Muscle layer of duodenum (tissue), 2 donors: ENCODE data around the gene CXCR5.

ENCODE experiments used
- H3K27ac ChIP-seq: one replicate; pipeline ENCODE4 v1.7.0; 2013; ENCODE audit warnings: mild to moderate bottlenecking, low read length
- H3K27me3 ChIP-seq: one replicate; pipeline ENCODE4 v1.7.0; 2013; ENCODE audit warnings: low read depth, mild to moderate bottlenecking, control low read depth, low read length
- H3K36me3 ChIP-seq, 2 donors: one replicate each; pipeline ENCODE4 v1.7.0; 2013; ENCODE audit warnings: low read length in 2 of 2, control low read depth in 1 of 2, mild to moderate bottlenecking in 1 of 2; ENCODE audit not compliant: insufficient read depth in 2 of 2, control insufficient read depth in 1 of 2
- H3K4me1 ChIP-seq, 2 donors: one replicate each; pipeline ENCODE4 v1.7.0; 2013; ENCODE audit warnings: low read length in 2 of 2, mild to moderate bottlenecking in 2 of 2, control low read depth in 1 of 2, moderate library complexity in 1 of 2; ENCODE audit not compliant: insufficient read depth in 2 of 2, control insufficient read depth in 1 of 2
- H3K4me3 ChIP-seq, 2 donors: one replicate each; pipeline ENCODE4 v1.7.0; 2013; ENCODE audit warnings: low read length in 2 of 2, low read depth in 1 of 2, mild to moderate bottlenecking in 1 of 2
- H3K9me3 ChIP-seq, 2 donors: one replicate each; pipeline ENCODE4 v1.7.0; 2013; ENCODE audit warnings: low read length in 2 of 2, control low read depth in 1 of 2, mild to moderate bottlenecking in 1 of 2; ENCODE audit not compliant: control insufficient read depth in 1 of 2
- donor health status: healthy.

Gene CXCR5

DNA sequence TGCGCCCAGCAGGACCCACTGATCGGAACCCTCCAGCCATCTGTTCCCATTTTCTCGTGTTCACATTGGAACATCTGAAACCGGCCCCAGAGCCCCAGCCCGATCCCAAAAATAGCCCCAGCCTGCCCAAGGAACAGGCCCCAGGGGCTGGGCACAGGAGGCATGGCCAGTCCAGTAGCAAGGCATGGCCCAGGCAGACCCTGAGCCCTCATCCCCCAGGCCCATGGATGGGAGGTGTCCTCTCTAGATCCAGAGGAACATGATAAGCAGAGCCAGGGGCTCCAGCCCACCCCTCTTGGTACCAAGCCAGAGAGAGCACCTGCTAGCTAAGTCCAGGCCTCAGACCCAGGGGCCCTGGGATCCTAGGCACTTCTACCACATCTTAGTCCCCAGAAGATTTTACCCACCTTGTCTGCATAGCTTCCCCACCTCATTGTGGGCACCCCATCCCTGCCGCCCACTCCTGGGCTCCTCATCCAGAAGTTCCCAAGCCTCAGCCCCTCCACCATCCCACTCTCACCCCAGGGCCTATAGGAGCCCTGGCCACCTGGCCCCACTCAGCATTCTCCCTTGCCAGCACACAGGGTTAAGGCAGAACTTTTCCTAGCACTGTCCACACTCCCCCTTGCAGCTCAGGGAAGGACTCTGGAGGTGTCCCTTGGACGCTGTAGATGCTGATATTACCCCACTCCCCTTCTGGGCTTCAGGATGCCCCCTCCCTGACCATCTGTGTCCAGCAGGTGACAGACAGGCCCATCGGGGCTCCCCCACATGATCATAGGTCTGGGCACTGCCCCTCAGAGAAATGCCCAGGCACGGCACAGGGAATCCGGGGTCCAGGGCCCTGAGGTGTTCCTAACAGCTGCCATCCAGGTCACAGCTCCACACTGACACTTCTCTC is 32.5 kb downstream of the CXCR5 start:
- Histone ChIP-seq H3K36me3 (peaks cover 0 to 19% of the 10 kb centered on the region in 2 donors), H3K9me3 (no peaks in the 10 kb centered on the region), H3K27ac (peak overlapping the region; percentile 97), H3K4me1 (peaks cover 84 to 90% of the 10 kb centered on the region in 2 donors), H3K27me3 (no peaks in the 10 kb centered on the region), H3K4me3 (peak overlapping the region in 1 of 2 donors; percentile 46)

DNA sequence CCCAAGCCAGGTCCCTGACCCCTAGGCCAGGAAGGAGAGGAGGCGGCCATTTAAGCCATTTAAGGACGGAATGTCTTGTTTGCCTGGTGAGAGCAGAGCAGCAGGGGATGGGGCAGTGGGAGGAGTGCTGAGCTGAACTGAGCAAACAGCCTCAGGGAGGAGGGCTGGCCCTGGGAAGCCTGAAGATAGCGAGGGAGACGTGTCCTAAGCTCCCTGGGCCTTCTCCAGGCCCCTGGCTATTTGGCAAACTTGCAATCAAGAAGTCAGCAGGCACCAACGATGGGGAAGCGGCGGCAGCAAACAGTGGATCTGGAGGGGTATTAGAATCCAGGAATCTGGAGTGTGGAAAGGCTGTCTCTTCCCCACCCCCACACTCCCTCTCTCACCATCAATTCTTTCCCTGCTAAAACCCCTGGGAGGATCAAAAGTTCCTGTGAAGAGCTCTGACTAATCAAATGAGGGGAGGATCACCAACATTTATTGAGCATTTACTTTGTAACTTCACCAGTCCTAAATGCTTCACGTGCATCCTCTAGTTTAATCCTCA is 33.2 kb downstream of the CXCR5 start:
- H3K4me3 ChIP-seq, result peak overlapping the region; percentile 39 to 46
- H3K27ac ChIP-seq, result peak overlapping the region; percentile 97
- no peaks in the 10 kb centered on the region for H3K9me3 ChIP-seq
- no peaks in the 10 kb centered on the region for H3K27me3 ChIP-seq
- peaks cover 0 to 12% of the 10 kb centered on the region in 2 donors for H3K36me3 ChIP-seq
- H3K4me1 ChIP-seq, result peaks cover 84 to 90% of the 10 kb centered on the region in 2 donors

DNA sequence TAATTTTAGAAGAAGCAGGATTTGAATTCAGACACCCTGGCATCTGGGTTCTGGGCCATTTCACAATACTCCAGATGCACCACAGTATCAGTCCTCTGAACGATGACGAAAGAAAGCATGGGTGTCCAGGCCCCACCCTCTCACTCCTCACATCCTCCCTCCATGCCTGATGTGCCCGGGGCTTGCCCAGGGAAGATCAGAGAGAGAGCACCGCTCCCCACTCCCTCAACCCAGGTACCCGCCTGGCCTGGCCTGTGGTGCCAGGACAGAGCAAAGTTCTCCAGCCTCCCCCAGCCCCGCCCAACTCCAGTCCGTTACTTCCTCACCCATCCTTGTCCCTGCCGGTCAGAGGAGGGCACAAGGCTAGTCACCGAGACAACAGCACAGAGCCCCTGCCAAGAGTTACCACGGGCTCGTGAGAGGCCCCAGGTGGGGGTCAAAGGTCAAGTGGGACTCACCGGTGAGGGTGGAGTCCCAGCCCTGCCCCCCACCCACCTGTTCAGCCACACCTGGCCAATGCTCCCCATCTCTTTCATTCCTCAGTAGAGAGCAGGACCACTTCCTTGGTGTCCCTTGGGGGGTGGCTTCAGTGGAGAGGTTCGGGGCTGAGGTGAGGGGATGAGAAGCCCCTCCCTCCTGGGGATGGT is 33.9 kb downstream of the CXCR5 start:
- Histone ChIP-seq H3K4me3 (peak overlapping the region; percentile 39 to 57), H3K27ac (peak overlapping the region; percentile 97), H3K36me3 (peaks cover 0 to 12% of the 10 kb centered on the region in 2 donors), H3K9me3 (no peaks in the 10 kb centered on the region), H3K4me1 (peaks cover 79 to 90% of the 10 kb centered on the region in 2 donors), H3K27me3 (no peaks in the 10 kb centered on the region)

DNA sequence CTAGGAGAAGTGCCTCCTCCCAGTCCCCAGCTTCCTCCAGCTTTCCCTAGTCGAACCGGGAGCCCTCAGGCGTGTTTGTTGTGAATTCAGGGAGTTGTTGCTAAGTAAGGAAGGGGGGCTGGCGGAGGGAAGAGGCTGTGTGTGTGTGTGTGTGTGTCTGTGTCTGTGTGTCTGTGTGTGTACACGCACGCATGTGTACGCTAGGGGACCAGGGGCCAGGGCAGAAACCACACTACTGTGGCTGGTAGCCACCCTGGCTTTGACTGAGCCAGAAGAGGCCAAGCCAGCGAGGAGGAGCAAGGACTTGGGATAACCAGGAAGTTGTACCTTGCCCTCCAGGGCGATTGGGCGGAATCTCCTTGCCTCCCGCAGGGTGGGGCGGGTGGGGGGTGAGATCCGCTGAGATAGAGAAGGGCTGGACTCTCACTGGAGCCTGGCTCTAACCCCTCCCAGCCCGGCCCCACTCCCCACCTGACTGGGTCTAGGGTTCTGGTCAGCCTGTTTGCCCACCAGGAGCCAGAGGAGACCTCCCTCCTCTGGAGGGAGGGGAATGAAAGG is 34.5 kb downstream of the CXCR5 start:
- H3K4me3 ChIP-seq, result peak overlapping the region; percentile 39 to 57
- peaks cover 0 to 12% of the 10 kb centered on the region in 2 donors for H3K36me3 ChIP-seq
- peak overlapping the region; percentile 97 for H3K27ac ChIP-seq
- H3K4me1 ChIP-seq, result peaks cover 79 to 90% of the 10 kb centered on the region in 2 donors
- no peaks in the 10 kb centered on the region for H3K9me3 ChIP-seq
- H3K27me3 ChIP-seq, result no peaks in the 10 kb centered on the region

DNA sequence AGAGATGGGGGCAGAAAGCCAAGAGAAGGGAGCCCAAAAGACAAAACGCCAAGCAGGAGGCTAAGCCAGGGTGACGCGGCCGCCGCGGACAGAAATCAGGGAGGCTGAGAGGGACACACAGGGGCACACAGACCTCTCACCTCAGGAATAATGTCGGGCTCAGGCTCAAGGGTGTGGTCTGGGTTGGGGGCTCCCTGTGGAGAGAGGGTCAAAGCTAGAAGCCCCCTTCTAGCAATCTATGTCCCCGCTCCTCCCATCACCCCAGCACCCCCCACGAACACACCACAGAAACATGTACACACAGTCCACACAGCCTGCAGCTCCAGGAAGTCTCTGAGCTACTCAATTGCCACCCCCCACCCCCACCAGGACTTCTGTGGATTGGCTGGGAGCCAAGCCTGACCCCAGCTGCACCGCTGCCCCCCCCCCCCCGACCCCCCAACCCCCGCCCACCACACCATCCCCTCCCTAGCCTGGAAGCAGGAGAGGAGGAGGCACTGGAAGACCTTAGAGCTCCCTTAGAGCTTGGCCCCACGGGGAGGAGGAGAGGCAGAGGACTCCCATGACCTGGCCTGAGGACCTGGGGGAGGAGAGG is 35.1 kb downstream of the CXCR5 start:
- Histone ChIP-seq H3K9me3 (no peaks in the 10 kb centered on the region), H3K27ac (peak overlapping the region; percentile 97), H3K36me3 (peaks cover 0 to 12% of the 10 kb centered on the region in 2 donors), H3K4me1 (peaks cover 81 to 92% of the 10 kb centered on the region in 2 donors), H3K27me3 (no peaks in the 10 kb centered on the region), H3K4me3 (peak overlapping the region; percentile 52 to 99)

DNA sequence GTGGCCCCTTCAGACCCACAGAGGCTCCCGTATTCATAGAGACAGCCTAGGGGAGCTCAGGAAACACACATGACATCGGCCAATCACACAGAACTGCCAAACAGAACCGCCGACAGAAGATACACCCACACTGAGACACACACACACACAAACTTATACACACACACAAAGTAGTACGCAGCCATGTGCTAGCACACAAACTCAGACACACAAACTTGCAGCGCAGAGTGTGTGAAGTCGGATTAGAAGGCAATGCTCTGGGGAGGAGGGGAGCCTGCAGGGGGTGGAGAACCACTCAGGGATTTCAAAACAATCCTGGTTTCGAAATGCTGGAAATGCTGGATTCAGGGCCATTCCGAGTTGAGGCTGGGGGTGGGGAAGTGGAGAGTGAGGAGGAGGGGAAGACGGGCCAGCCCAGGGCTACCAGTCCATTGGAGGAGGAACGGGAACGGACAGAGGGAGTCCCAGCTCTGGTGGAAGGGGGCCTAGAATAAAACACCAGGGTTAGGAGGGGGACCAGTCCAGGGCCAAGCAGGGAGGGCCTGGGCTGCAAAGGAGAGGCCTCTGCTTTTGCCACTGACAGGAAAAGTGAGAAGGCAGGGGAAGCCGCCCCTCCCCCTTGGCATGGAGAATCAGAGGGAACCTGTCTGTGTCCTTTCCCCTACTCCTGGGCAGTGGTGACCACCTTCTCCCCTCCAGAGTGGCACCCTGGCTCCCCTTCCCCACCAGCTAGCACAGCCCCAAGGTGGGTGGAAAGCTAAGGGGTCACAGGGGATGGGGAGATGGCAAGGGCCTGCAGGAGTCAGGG is 37.6 kb downstream of the CXCR5 start:
- peaks cover 60 to 72% of the 10 kb centered on the region in 2 donors for H3K4me1 ChIP-seq
- H3K4me3 ChIP-seq, result peak overlapping the region; percentile 98 to 99
- no peaks in the 10 kb centered on the region for H3K9me3 ChIP-seq
- peaks cover 0 to 12% of the 10 kb centered on the region in 2 donors for H3K36me3 ChIP-seq
- H3K27me3 ChIP-seq, result no peaks in the 10 kb centered on the region
- H3K27ac ChIP-seq, result peak overlapping the region; percentile 96

DNA sequence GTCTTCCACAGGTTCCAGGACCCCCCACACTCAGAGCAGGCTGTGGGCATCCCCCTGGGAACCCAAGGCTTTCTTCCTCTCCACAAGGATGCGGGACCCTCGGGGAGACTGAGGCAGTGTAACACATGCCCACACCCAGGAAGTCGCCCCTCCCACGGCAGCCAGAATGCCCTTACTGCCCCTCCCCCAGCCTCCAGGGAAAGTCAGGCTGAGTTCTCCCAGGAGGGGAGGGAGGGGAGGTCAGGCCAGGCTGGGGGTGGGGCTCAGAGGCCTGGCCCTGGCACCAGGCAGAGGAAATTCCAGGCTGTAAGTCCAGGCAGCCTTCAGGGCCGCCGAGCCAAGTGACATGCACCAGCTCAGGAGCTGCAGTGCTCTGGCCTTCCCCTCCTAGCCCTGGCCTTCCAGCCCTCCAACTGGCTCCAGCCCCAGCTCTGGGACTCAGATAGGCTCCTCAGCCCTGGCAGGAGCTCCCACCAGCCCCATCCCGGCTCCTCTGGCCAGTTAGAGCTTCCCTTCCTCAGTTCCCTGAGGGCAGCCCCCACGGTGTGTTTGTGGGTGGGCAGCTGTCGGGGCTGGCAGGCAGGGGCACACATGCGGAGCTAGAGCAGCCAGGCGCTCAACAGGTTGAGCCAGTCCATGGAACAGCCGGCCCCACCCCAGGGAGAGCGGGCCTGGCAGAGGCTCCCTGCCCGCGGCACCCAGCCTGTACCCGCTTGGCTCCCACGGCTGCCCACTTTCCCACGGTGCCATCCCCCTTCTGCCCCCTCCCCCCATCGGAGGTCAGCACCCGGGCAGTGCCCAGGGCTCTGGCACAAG is 38.4 kb downstream of the CXCR5 start:
- Histone ChIP-seq H3K9me3 (no peaks in the 10 kb centered on the region), H3K36me3 (peaks cover 0 to 12% of the 10 kb centered on the region in 2 donors), H3K27me3 (no peaks in the 10 kb centered on the region), H3K4me3 (peak overlapping the region; percentile 98 to 99), H3K27ac (peak overlapping the region; percentile 96), H3K4me1 (peaks cover 53 to 65% of the 10 kb centered on the region in 2 donors)

DNA sequence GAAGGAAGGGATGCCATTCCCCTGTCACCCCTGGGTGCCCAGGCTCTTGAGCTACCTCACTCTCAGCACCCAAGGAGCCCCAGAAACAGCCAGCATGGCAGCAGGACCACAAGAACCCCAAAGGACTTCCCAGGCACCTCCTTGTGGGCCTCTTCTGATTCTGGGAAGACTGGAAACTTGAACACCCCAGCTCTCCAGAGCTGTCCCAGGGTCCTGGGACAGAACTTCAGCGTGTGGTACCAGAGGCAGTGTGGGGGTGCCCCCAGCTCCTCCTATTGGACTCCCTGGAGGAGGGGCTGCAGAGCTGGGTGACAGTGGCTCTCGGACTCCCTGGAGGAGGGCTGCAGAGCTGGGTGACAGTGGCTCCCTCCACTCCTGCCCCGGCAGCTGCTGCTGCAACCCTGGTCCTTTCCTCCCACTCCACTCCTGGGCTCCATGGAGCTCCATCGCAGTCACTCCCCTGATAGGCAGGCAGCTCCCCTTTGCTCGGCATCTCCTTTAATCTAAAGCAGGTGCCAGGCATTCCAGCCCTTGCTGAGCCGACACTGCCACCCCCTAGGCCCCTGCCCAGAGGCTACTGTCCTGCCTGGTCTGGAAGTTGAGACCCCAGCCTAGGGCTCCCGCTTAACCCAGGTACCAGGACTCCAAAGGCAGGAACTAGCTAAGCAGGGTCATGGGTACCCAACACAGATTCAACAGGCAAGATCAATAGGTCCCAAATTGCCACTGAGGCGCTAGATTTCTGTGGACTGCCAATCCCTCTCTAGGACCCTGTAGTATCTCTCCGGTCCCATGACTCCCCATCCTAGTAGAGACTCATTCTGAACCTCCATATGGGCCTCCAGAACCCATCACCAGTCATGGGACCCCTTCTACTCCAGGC is 39.3 kb downstream of the CXCR5 start:
- Histone ChIP-seq H3K27me3 (no peaks in the 10 kb centered on the region), H3K9me3 (no peaks in the 10 kb centered on the region), H3K27ac (peak overlapping the region; percentile 96), H3K4me1 (peaks cover 53 to 66% of the 10 kb centered on the region in 2 donors), H3K36me3 (peaks cover 0 to 7% of the 10 kb centered on the region in 2 donors), H3K4me3 (peak overlapping the region; percentile 98 to 99)
